ENCODE measurements around the gene HAO2. TPM values are rescaled to one million over a fixed set of nuclear protein-coding genes. Genes with fewer than 3 reads are reported as not detected.
"Not testable (repeated sequence)": the region's sequence is repeated elsewhere in the genome, so short reads cannot be mapped to it uniquely, and the experiment has no call there.

The HAO2 gene
- total RNA-seq, 1 donor from 2014 or later: not detected

- no peak for TF ChIP-seq CTCF (IDR thresholded peaks at IDR 0.05)
- no peaks in the 10 kb centered on the region for H3K36me3 Mint-ChIP-seq (ENCODE audit: low read depth)
- no peaks in the 10 kb centered on the region for H3K9me3 Mint-ChIP-seq (ENCODE audit: low read depth)
- no peak overlapping the region for H3K27ac Mint-ChIP-seq (ENCODE audit: unreplicated experiment)
- no peak for DNase-seq (ENCODE audit: low spot score)
- no peak overlapping the region for H3K4me3 Mint-ChIP-seq (ENCODE audit: unreplicated experiment)
- peaks cover 21% of the 10 kb centered on the region for H3K4me1 Mint-ChIP-seq (ENCODE audit: low read depth)
- H3K27me3 Mint-ChIP-seq (ENCODE audit: low read depth): peaks cover 26% of the 10 kb centered on the region
Measured at GRCh38 chr1:119373465-119373864, 4.9 kb downstream of the HAO2 start.

- Mint-ChIP-seq H3K27ac (ENCODE audit: unreplicated experiment) (no peak overlapping the region), H3K9me3 (ENCODE audit: low read depth) (no peaks in the 10 kb centered on the region), H3K4me3 (ENCODE audit: unreplicated experiment) (no peak overlapping the region), H3K36me3 (ENCODE audit: low read depth) (no peaks in the 10 kb centered on the region), H3K27me3 (ENCODE audit: low read depth) (peaks cover 19% of the 10 kb centered on the region), H3K4me1 (ENCODE audit: low read depth) (peaks cover 13% of the 10 kb centered on the region)
- TF ChIP-seq CTCF (IDR thresholded peaks at IDR 0.05): no peak
- DNase-seq (ENCODE audit: low spot score): no peak
Measured at GRCh38 chr1:119374208-119374874, 5.8 kb downstream of the HAO2 start.

- Mint-ChIP-seq H3K27ac (ENCODE audit: unreplicated experiment) (no peak overlapping the region), H3K4me3 (ENCODE audit: unreplicated experiment) (no peak overlapping the region), H3K9me3 (ENCODE audit: low read depth) (no peaks in the 10 kb centered on the region), H3K27me3 (ENCODE audit: low read depth) (peaks cover 19% of the 10 kb centered on the region), H3K4me1 (ENCODE audit: low read depth) (peaks cover 13% of the 10 kb centered on the region), H3K36me3 (ENCODE audit: low read depth) (no peaks in the 10 kb centered on the region)
- no peak for TF ChIP-seq CTCF (IDR thresholded peaks at IDR 0.05)
- no peak for DNase-seq (ENCODE audit: low spot score)
Measured at GRCh38 chr1:119375366-119375765, 6.8 kb downstream of the HAO2 start.

- Mint-ChIP-seq H3K9me3 (ENCODE audit: low read depth) (no peaks in the 10 kb centered on the region), H3K27ac (ENCODE audit: unreplicated experiment) (no peak overlapping the region), H3K36me3 (ENCODE audit: low read depth) (no peaks in the 10 kb centered on the region), H3K27me3 (ENCODE audit: low read depth) (peaks cover 16% of the 10 kb centered on the region), H3K4me3 (ENCODE audit: unreplicated experiment) (no peak overlapping the region), H3K4me1 (ENCODE audit: low read depth) (peaks cover 13% of the 10 kb centered on the region)
- no peak for DNase-seq (ENCODE audit: low spot score)
- TF ChIP-seq CTCF (IDR thresholded peaks at IDR 0.05): no peak
Measured at GRCh38 chr1:119376594-119376993, 8.0 kb downstream of the HAO2 start.

GRCh38 chr1:119377594-119377993, 9.0 kb downstream of the HAO2 start:
- DNase-seq (ENCODE audit: low spot score); H3K36me3 Mint-ChIP-seq (ENCODE audit: low read depth); H3K9me3 Mint-ChIP-seq (ENCODE audit: low read depth); H3K27ac Mint-ChIP-seq (ENCODE audit: unreplicated experiment); H3K4me3 Mint-ChIP-seq (ENCODE audit: unreplicated experiment): not testable (repeated sequence)
- Mint-ChIP-seq H3K27me3 (ENCODE audit: low read depth) (peaks cover 16% of the 10 kb centered on the region), H3K4me1 (ENCODE audit: low read depth) (peaks cover 13% of the 10 kb centered on the region)

GRCh38 chr1:119379117-119379516, 10.5 kb downstream of the HAO2 start:
- peaks cover 10% of the 10 kb centered on the region for H3K27me3 Mint-ChIP-seq (ENCODE audit: low read depth)
- H3K9me3 Mint-ChIP-seq (ENCODE audit: low read depth): no peaks in the 10 kb centered on the region
- no peak for TF ChIP-seq CTCF (IDR thresholded peaks at IDR 0.05)
- no peak overlapping the region for H3K4me3 Mint-ChIP-seq (ENCODE audit: unreplicated experiment)
- peaks cover 8% of the 10 kb centered on the region for H3K4me1 Mint-ChIP-seq (ENCODE audit: low read depth)
- H3K27ac Mint-ChIP-seq (ENCODE audit: unreplicated experiment): no peak overlapping the region
- DNase-seq (ENCODE audit: low spot score): no peak
- no peaks in the 10 kb centered on the region for H3K36me3 Mint-ChIP-seq (ENCODE audit: low read depth)

All from chondrocyte (in vitro differentiated cells).